ENCODE results near the gene ADAMTS4. TPM values are rescaled to one million over a fixed set of nuclear protein-coding genes. Genes with fewer than 3 reads are reported as not detected.

ADAMTS4 gene, protein sequence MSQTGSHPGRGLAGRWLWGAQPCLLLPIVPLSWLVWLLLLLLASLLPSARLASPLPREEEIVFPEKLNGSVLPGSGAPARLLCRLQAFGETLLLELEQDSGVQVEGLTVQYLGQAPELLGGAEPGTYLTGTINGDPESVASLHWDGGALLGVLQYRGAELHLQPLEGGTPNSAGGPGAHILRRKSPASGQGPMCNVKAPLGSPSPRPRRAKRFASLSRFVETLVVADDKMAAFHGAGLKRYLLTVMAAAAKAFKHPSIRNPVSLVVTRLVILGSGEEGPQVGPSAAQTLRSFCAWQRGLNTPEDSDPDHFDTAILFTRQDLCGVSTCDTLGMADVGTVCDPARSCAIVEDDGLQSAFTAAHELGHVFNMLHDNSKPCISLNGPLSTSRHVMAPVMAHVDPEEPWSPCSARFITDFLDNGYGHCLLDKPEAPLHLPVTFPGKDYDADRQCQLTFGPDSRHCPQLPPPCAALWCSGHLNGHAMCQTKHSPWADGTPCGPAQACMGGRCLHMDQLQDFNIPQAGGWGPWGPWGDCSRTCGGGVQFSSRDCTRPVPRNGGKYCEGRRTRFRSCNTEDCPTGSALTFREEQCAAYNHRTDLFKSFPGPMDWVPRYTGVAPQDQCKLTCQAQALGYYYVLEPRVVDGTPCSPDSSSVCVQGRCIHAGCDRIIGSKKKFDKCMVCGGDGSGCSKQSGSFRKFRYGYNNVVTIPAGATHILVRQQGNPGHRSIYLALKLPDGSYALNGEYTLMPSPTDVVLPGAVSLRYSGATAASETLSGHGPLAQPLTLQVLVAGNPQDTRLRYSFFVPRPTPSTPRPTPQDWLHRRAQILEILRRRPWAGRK
- total RNA-seq, result 1 to 10 TPM; 2.3 to 3.0 TPM

DNA sequence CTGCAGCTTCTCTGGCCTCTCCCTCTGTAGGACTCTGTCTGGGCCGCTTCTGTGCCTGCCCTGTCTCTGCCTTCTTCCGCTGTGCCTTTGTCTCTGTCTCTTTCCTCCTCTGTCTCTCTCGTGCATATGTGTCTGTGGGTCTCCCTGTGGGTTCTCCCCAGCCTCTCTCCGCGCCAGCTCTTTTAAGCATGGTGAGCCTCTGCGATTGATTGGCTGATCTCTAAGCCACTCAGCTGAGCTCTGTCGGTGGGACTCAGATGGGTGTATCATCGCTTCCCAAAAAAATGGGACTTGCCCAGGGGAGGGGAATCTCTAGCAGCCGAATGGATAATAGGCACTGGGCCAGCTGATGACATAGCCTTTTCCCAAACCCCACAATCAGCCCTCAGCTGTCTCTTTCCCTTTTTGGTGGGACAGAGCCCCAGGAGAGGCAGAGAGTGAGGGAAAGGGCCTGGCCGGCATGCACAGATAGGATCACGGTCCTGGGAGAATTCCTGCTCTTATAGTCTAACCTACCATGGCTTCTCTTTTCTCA, at the start of gene ADAMTS4:
ADAMTS4 (minus strand) TSS at position 158 of the 535 bp plus-strand sequence. CDS start 427 bp downstream, outside the sequence.
- no peak for DNase-seq
- H3K36me3 Mint-ChIP-seq, result peaks cover 5% of the 10 kb centered on the region
- POLR2A ChIA-PET, result no interaction called here
- H3K4me1 Mint-ChIP-seq (ENCODE audit: low read depth), result peaks cover 46% of the 10 kb centered on the region
- CTCF ChIA-PET, result interaction anchor here (1.0 to 2.8 kb wide), 3 partner anchors 13 to 27 kb away, joined by 3 to 16 read pairs (median 6); partner anchors contain the start of gene TOMM40L
- no peaks in the 10 kb centered on the region for H3K27me3 Mint-ChIP-seq
- peak within 1 kb of the TSS; percentile 87 for H3K27ac Mint-ChIP-seq
- intact Hi-C loops (cut with micrococcal nuclease), result no loop called here
- no peak within 1 kb of the TSS for H3K4me3 Mint-ChIP-seq
- H3K9me3 Mint-ChIP-seq, result no peaks in the 10 kb centered on the region

- H3K4me1 Mint-ChIP-seq (ENCODE audit: low read depth), result no peaks in the 10 kb centered on the region
- intact Hi-C loops (cut with micrococcal nuclease), result no loop called here
- no peak overlapping the region for H3K4me3 Mint-ChIP-seq
- H3K9me3 Mint-ChIP-seq, result no peaks in the 10 kb centered on the region
- POLR2A ChIA-PET, result no interaction called here
- no peak overlapping the region for H3K27ac Mint-ChIP-seq
- H3K36me3 Mint-ChIP-seq, result no peaks in the 10 kb centered on the region
- CTCF ChIA-PET, result no interaction called here
- no peak for DNase-seq
- no peaks in the 10 kb centered on the region for H3K27me3 Mint-ChIP-seq
These were observed 46.0 kb upstream of the ADAMTS4 start for GRCh38 chr1:161244888-161245287.

GRCh38 chr1:161242313-161242712, 43.5 kb upstream of the ADAMTS4 start:
- H3K27ac Mint-ChIP-seq, result no peak overlapping the region
- POLR2A ChIA-PET, result no interaction called here
- no peak overlapping the region for H3K4me3 Mint-ChIP-seq
- H3K36me3 Mint-ChIP-seq, result no peaks in the 10 kb centered on the region
- H3K4me1 Mint-ChIP-seq (ENCODE audit: low read depth), result no peaks in the 10 kb centered on the region
- no peak for DNase-seq
- intact Hi-C loops (cut with micrococcal nuclease), result no loop called here
- no peaks in the 10 kb centered on the region for H3K27me3 Mint-ChIP-seq
- H3K9me3 Mint-ChIP-seq, result no peaks in the 10 kb centered on the region
- CTCF ChIA-PET, result no interaction called here

DNA sequence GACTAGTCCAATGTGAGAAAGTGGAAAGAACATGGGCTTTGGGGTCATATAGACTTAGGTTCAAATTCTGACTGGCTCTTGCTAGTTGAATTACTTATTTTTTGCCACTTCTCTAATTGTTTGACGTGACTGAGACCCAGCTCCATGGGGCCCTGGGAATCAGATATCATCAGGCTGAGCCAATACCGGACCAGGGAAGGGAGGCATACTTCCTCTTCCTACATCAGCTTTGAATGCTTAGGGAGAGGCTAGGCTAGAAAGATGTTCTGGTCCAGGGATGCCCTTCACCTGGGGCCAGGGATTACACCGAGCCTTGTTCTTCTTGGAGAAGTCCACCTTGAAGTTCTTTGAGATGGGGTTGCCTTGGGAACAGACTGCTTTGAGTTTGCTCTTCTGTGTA, 42.8 kb upstream of the ADAMTS4 start:
- ChIA-PET POLR2A (no interaction called here), CTCF (no interaction called here)
- H3K9me3 Mint-ChIP-seq, result no peaks in the 10 kb centered on the region
- no peak for DNase-seq
- H3K36me3 Mint-ChIP-seq, result no peaks in the 10 kb centered on the region
- H3K4me1 Mint-ChIP-seq (ENCODE audit: low read depth), result no peaks in the 10 kb centered on the region
- H3K4me3 Mint-ChIP-seq, result no peak overlapping the region
- H3K27ac Mint-ChIP-seq, result no peak overlapping the region
- intact Hi-C loops (cut with micrococcal nuclease), result no loop called here
- H3K27me3 Mint-ChIP-seq, result no peaks in the 10 kb centered on the region

GRCh38 chr1:161238039-161238473, 39.2 kb upstream of the ADAMTS4 start, which contains the start of gene NR1I3:
TSS of gene NR1I3 (minus strand) at chr1:161238203. CDS start at chr1:161236565, 1,638 bp downstream.
- H3K4me1 Mint-ChIP-seq (ENCODE audit: low read depth), result no peaks in the 10 kb centered on the region
- intact Hi-C loops (cut with micrococcal nuclease), result no loop called here
- ChIA-PET POLR2A (no interaction called here), CTCF (no interaction called here)
- no peaks in the 10 kb centered on the region for H3K9me3 Mint-ChIP-seq
- DNase-seq, result no peak
- H3K4me3 Mint-ChIP-seq, result no peak within 1 kb of the TSS
- H3K27me3 Mint-ChIP-seq, result no peaks in the 10 kb centered on the region
- no peaks in the 10 kb centered on the region for H3K36me3 Mint-ChIP-seq
- no peak within 1 kb of the TSS for H3K27ac Mint-ChIP-seq

- intact Hi-C loops (cut with micrococcal nuclease), result no loop called here
- CTCF ChIA-PET, result interaction anchor here (0.7 to 1.9 kb wide), 3 partner anchors 9 to 146 kb away, joined by 3 to 10 read pairs (median 4); partner anchors contain the start of gene TOMM40L
- Mint-ChIP-seq H3K9me3 (no peaks in the 10 kb centered on the region), H3K36me3 (no peaks in the 10 kb centered on the region), H3K4me3 (no peak overlapping the region), H3K4me1 (ENCODE audit: low read depth) (no peaks in the 10 kb centered on the region), H3K27ac (no peak overlapping the region), H3K27me3 (no peaks in the 10 kb centered on the region)
- POLR2A ChIA-PET, result no interaction called here
- DNase-seq, result no peak
These were observed 37.3 kb upstream of the ADAMTS4 start for GRCh38 chr1:161235957-161236775.

DNA sequence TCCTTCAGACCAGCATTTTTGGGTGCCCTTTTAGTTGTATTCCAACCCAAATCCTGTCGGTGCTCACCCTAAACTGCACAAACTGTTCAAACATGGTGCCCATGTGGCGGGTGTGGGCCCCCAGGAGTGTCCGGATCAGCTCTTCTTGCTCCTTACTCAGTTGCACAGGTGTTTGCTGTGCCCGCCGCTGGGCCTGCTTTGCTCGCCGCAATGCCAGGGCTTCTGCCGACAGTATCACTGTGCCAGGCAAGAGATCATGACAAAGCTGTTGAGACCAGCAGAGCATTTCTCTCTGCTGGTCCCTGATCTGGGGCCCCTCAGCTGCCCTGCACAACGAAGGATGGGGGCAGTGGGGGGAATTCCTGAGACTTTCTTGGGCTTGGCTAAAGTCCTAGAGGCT, 34.2 kb upstream of the ADAMTS4 start:
- intact Hi-C loops (cut with micrococcal nuclease), result no loop called here
- Mint-ChIP-seq H3K27me3 (no peaks in the 10 kb centered on the region), H3K36me3 (peaks cover 6% of the 10 kb centered on the region), H3K27ac (no peak overlapping the region), H3K4me1 (ENCODE audit: low read depth) (no peaks in the 10 kb centered on the region), H3K9me3 (no peaks in the 10 kb centered on the region), H3K4me3 (no peak overlapping the region)
- no peak for DNase-seq
- ChIA-PET POLR2A (interaction anchor here (0.7 kb wide), 1 partner anchor 493 kb away, joined by 3 read pairs; no protein-coding TSS in a partner anchor), CTCF (interaction anchor here (1.0 to 11.6 kb wide), 4 partner anchors 22 to 149 kb away, joined by 3 to 213 read pairs (median 49); no protein-coding TSS in a partner anchor)

DNA sequence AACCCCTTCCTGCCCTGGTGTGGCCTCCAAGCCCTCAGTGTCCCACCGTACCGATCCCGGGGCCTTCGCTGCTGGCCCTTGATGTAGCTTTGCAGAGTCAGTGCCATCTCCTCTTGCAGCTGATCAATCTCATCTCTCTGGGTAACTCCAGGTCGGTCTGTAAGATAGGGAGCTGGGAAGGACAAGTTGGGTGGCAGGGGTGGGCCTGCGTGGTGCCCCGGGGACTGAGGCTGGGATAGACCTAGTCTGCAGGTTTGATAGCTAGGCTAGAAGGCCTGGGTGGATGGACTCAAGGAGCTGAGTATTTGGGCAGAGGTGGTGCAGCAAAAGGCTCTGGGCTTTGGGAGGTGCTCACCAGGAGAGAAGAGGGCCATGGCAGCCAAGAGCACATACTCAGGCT, 31.9 kb upstream of the ADAMTS4 start:
- ChIA-PET CTCF (interaction anchor here (0.7 to 11.6 kb wide), 9 partner anchors 13 to 152 kb away, joined by 3 to 213 read pairs (median 5); partner anchors contain the start of gene NDUFS2), POLR2A (interaction anchor here (0.6 kb wide), 1 partner anchor 75 kb away, joined by 3 read pairs; no protein-coding TSS in a partner anchor)
- H3K36me3 Mint-ChIP-seq, result peaks cover 14% of the 10 kb centered on the region
- intact Hi-C loops (cut with micrococcal nuclease), result no loop called here
- no peak for DNase-seq
- peaks cover 17% of the 10 kb centered on the region for H3K4me1 Mint-ChIP-seq (ENCODE audit: low read depth)
- H3K4me3 Mint-ChIP-seq, result no peak overlapping the region
- no peaks in the 10 kb centered on the region for H3K9me3 Mint-ChIP-seq
- H3K27ac Mint-ChIP-seq, result no peak overlapping the region
- no peaks in the 10 kb centered on the region for H3K27me3 Mint-ChIP-seq

- ChIA-PET POLR2A (no interaction called here), CTCF (interaction anchor here (0.7 to 11.6 kb wide), 9 partner anchors 13 to 152 kb away, joined by 3 to 213 read pairs (median 5); partner anchors contain the start of gene NDUFS2)
- H3K4me3 Mint-ChIP-seq, result no peak overlapping the region
- no peak for DNase-seq
- H3K4me1 Mint-ChIP-seq (ENCODE audit: low read depth), result peaks cover 23% of the 10 kb centered on the region
- H3K27ac Mint-ChIP-seq, result no peak overlapping the region
- H3K27me3 Mint-ChIP-seq, result no peaks in the 10 kb centered on the region
- intact Hi-C loops (cut with micrococcal nuclease), result no loop called here
- no peaks in the 10 kb centered on the region for H3K9me3 Mint-ChIP-seq
- H3K36me3 Mint-ChIP-seq, result peaks cover 14% of the 10 kb centered on the region
These were observed 31.0 kb upstream of the ADAMTS4 start for GRCh38 chr1:161229896-161230295.

DNA sequence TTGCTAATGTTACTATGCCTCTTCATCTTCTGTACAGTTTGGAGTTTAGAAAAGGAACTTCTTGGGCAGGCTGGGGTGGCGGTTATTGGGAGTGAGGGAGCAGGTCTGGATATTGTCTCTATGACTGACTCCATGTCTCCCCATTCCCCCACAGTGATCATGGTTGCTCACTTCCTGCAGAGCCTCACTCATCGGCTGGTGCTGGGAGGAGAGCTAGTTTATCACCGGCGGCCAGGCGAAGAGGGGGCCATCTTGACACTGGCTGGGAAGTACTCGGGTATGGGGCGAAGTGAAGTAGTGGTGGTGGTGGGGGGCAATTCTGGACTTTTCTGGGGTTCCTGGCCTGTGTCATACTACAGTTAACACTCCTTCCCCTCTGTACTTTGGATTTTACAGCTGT, 29.2 kb upstream of the ADAMTS4 start:
- intact Hi-C loops (cut with micrococcal nuclease), result no loop called here
- CTCF ChIA-PET, result interaction anchor here (0.6 to 11.6 kb wide), 11 partner anchors 10 to 161 kb away, joined by 3 to 213 read pairs (median 8); partner anchors contain the start of genes ADAMTS4, CFAP126 and NDUFS2
- Mint-ChIP-seq H3K27ac (peak overlapping the region; percentile 67), H3K9me3 (no peaks in the 10 kb centered on the region), H3K36me3 (peaks cover 14% of the 10 kb centered on the region), H3K27me3 (no peaks in the 10 kb centered on the region), H3K4me1 (ENCODE audit: low read depth) (peaks cover 23% of the 10 kb centered on the region), H3K4me3 (peak overlapping the region; percentile 2)
- DNase-seq, result no peak
- POLR2A ChIA-PET, result no interaction called here

GRCh38 chr1:161227196-161227871, 28.5 kb upstream of the ADAMTS4 start:
- Mint-ChIP-seq H3K9me3 (no peaks in the 10 kb centered on the region), H3K27me3 (no peaks in the 10 kb centered on the region), H3K27ac (peak overlapping the region; percentile 67), H3K4me1 (ENCODE audit: low read depth) (peaks cover 23% of the 10 kb centered on the region), H3K4me3 (peak overlapping the region; percentile 100), H3K36me3 (peaks cover 14% of the 10 kb centered on the region)
- CTCF ChIA-PET, result interaction anchor here (0.6 to 11.6 kb wide), 27 partner anchors 9 to 162 kb away, joined by 3 to 213 read pairs (median 9); partner anchors contain the start of genes ADAMTS4, ARHGAP30, B4GALT3 and CFAP126
- intact Hi-C loops (cut with micrococcal nuclease), result loop anchor here (1.0 kb wide), 3 partner anchors 64 to 159 kb away; no protein-coding TSS in a partner anchor
- POLR2A ChIA-PET, result no interaction called here
- DNase-seq, result peak; percentile 91
